Measurements from ENCODE around the gene LSM4. TPM values are rescaled to one million over a fixed set of nuclear protein-coding genes. Genes with fewer than 3 reads are reported as not detected.

LSM4 gene
- total and polyA plus RNA-seq, 2 experiments from 2014 or later: 591 to 637 TPM

GRCh38 chr19:18261474-18261873 lies 61.4 kb downstream of the LSM4 start (continued):
- TF ChIP-seq REST (IDR thresholded peaks at IDR 0.05; ENCODE audit: unreplicated experiment) (no peak), NANOG (IDR thresholded peaks at IDR 0.05; ENCODE audit: borderline replicate concordance) (no peak)

GRCh38 chr19:18259893-18260292 lies 63.0 kb downstream of the LSM4 start:
- DNase-seq (ENCODE audit: low spot score): no peak
- H4K20me1 ChIP-seq (replicated peaks; ENCODE audit: insufficient read depth): no peaks in the 10 kb centered on the region
- H2AFZ ChIP-seq: no peak overlapping the region
- peaks cover 6% of the 10 kb centered on the region; the same call in 1 of the 2 replicates for H3K9me2 ChIP-seq (ENCODE audit: insufficient read depth)
- H3K4me3 Mint-ChIP-seq: no peak overlapping the region
- no peaks in the 10 kb centered on the region for H3K27me3 ChIP-seq (ENCODE audit: insufficient read depth)
- H3K27ac Mint-ChIP-seq: no peak overlapping the region
- no peak overlapping the region for H3K27ac ChIP-seq (ENCODE audit: low read depth)
- peaks cover 4% of the 10 kb centered on the region for H3K4me1 Mint-ChIP-seq
- H3K36me3 ChIP-seq (ENCODE audit: insufficient read depth): no peaks in the 10 kb centered on the region
- H3K36me3 Mint-ChIP-seq (ENCODE audit: low read depth): no peaks in the 10 kb centered on the region; the same call in 2 of the 3 replicates
- ATAC-seq: no peak
- H3F3A ChIP-seq (replicated peaks; ENCODE audit: low read depth): peaks cover under 1% of the 10 kb centered on the region; the same call in 1 of the 2 replicates
- H3K9me3 Mint-ChIP-seq: peaks cover 9% of the 10 kb centered on the region; the same call in 1 of the 3 replicates
- H3K4me3 ChIP-seq: no peak overlapping the region
- peaks cover 15% of the 10 kb centered on the region for H3K27me3 Mint-ChIP-seq (ENCODE audit: insufficient read depth, low read depth, poor library complexity)
- peaks cover 7% of the 10 kb centered on the region; the same call in 1 of the 2 replicates for H3K4me1 ChIP-seq (ENCODE audit: insufficient read depth)
- H3K79me2 ChIP-seq (replicated peaks; ENCODE audit: insufficient read depth): no peaks in the 10 kb centered on the region
- H3K4me2 ChIP-seq: no peak overlapping the region
- TF ChIP-seq NANOG (IDR thresholded peaks at IDR 0.05; ENCODE audit: borderline replicate concordance) (no peak), ZNF462 (CRISPR knock-in tag; IDR thresholded peaks at IDR 0.05) (no peak), EZH2phosphoT487 (IDR thresholded peaks at IDR 0.05; ENCODE audit: unreplicated experiment) (no peak), CTCF (conservative IDR thresholded peaks at IDR 0.05; ENCODE audit: low read depth in 2 of 2) (no peak), REST (IDR thresholded peaks at IDR 0.05; ENCODE audit: unreplicated experiment) (no peak), POLR2AphosphoS5 (IDR thresholded peaks at IDR 0.05; ENCODE audit: low read depth) (no peak), JUNB (IDR thresholded peaks at IDR 0.05; ENCODE audit: unreplicated experiment) (no peak), ETS1 (IDR thresholded peaks at IDR 0.05) (no peak)

Data from GM23338 (cell line).